OCI-LY3 (cell line): ENCODE data around the gene TRPV2.
"Not testable (repeated sequence)": the region's sequence is repeated elsewhere in the genome, so short reads cannot be mapped to it uniquely, and the experiment has no call there.

Source experiments
- H2AFZ ChIP-seq: fragments of 200-600, 300-600 bp; shearing (Covaris generic); 2 replicates; pipeline ENCODE4 v1.6.0; 2014; ENCODE audit warnings: antibody characterized with exemption, low read depth, low read length
- H3K27ac ChIP-seq: fragments of 200-600, 300-600 bp; sonication (generic); 2 replicates; pipeline ENCODE4 v1.5.1; 2014; ENCODE audit warnings: mild to moderate bottlenecking, low read length, moderate library complexity, mixed read lengths
- H3K27me3 ChIP-seq: fragments of 200-600, 300-600 bp; sonication (generic); 2 replicates; pipeline ENCODE4 v1.6.1; 2014; ENCODE audit warnings: low read depth, low read length, mixed read lengths
- H3K36me3 ChIP-seq: fragments of 200-600, 300-600 bp; sonication (generic); replicated peaks from 2 replicates; pipeline ENCODE3; 2014; ENCODE audit warnings: low read depth, low read length, mixed read lengths
- H3K4me1 ChIP-seq: fragments of 300-600, 200-600 bp; sonication (generic); 2 replicates; pipeline ENCODE4 v1.6.1; 2014; ENCODE audit warnings: low read length, mixed read lengths
- H3K4me2 ChIP-seq: fragments of 200-600, 300-600 bp; sonication (generic); 2 replicates; pipeline ENCODE4 v1.6.1; 2014; ENCODE audit warnings: low read length, mixed read lengths
- H3K4me3 ChIP-seq: fragments of 300-600, 200-600 bp; sonication (generic); 2 replicates; pipeline ENCODE4 v1.5.1; 2014; ENCODE audit warnings: antibody characterized with exemption, mild to moderate bottlenecking, low read length, moderate library complexity
- H3K79me2 ChIP-seq: fragments of 300-600, 200-600 bp; shearing (Covaris generic); 2 replicates; pipeline ENCODE4 v1.6.1; 2014; ENCODE audit warnings: mild to moderate bottlenecking, low read length, mixed read lengths
- H3K9ac ChIP-seq: fragments of 300-600, 200-600 bp; shearing (Covaris generic); 2 replicates; pipeline ENCODE4 v1.6.0; 2014; ENCODE audit warnings: mild to moderate bottlenecking, low read length, moderate library complexity
- H3K9me3 ChIP-seq: fragments of 200-600, 300-600 bp; shearing (Covaris generic); 2 replicates; pipeline ENCODE4 v1.6.1; 2014; ENCODE audit warnings: low read length, mixed read lengths; ENCODE audit not compliant: insufficient read depth
- H4K20me1 ChIP-seq: fragments of 200-600, 300-600 bp; sonication (generic); 2 replicates; pipeline ENCODE4 v1.6.1; 2016; ENCODE audit warnings: low read length, mixed read lengths; ENCODE audit not compliant: insufficient read depth
- CTCF ChIP-seq: fragments of 200-600, 300-600 bp; sonication (generic); IDR thresholded peaks from 2 replicates; pipeline ENCODE4 v1.5.1; 2014; ENCODE audit warnings: antibody characterized with exemption, low read length, low read depth
- EZH2phosphoT487 ChIP-seq: fragments of 200-600 bp; shearing (Covaris generic); IDR thresholded peaks from 2 replicates; pipeline ENCODE4 v1.6.1; 2018; ENCODE audit warnings: antibody characterized with exemption, mixed run types, low read depth

TRPV2 gene

DNA sequence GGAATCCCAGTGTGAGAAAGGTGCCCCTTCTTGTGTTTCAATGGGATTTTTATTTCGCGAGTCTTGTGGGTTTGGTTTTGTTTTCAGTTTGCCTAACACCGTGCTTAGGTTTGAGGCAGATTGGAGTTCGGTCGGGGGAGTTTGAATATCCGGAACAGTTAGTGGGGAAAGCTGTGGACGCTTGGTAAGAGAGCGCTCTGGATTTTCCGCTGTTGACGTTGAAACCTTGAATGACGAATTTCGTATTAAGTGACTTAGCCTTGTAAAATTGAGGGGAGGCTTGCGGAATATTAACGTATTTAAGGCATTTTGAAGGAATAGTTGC is 33.9 kb upstream of the TRPV2 start:
- TF ChIP-seq CTCF = no peak
- TF ChIP-seq EZH2phosphoT487 = no peak
- peak overlapping the region; percentile 72 for H3K4me2 ChIP-seq
- peaks cover 7% of the 10 kb centered on the region for H4K20me1 ChIP-seq
- H2AFZ ChIP-seq = no peak overlapping the region
- peak overlapping the region; percentile 80 for H3K4me3 ChIP-seq
- 0 out of 2 replicates have a peak, but pooled peaks cover 2% of the 10 kb centered on the region for H3K4me1 ChIP-seq
- no peaks in the 10 kb centered on the region for H3K36me3 ChIP-seq
- peak overlapping the region; percentile 77 for H3K27ac ChIP-seq
- H3K79me2 ChIP-seq = peaks cover 9% of the 10 kb centered on the region
- no peaks in the 10 kb centered on the region for H3K9me3 ChIP-seq
- H3K9ac ChIP-seq = peak overlapping the region; percentile 80
- no peaks in the 10 kb centered on the region for H3K27me3 ChIP-seq

DNA sequence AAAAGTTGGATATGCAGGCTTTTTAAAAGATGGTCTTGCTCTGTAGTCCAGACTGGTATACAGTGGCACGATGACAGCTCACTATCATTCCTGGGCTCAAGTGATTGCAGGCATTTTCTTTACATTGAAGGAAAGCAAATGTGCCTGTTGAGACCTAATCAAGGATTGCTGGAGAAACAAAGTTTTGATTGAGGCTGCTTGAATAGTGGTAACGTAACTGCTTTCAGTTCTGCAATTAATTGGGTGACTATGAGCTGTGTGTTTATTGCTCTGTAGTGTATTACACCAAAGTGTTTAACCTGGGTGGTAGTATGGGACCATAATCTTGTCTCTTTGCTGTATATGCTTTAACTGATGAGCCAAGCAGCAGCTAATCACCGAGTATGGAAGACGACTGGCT is 32.2 kb upstream of the TRPV2 start:
- Histone ChIP-seq H3K4me2 (no peak overlapping the region), H2AFZ (no peak overlapping the region)

GRCh38 chr17:16383772-16384287 is 31.5 kb upstream of the TRPV2 start:
- Histone ChIP-seq H3K9me3 (no peaks in the 10 kb centered on the region), H3K4me1 (peaks cover 11% of the 10 kb centered on the region), H3K27ac (no peak overlapping the region), H4K20me1 (peaks cover 7% of the 10 kb centered on the region), H3K4me2 (no peak overlapping the region), H3K9ac (no peak overlapping the region), H3K36me3 (no peaks in the 10 kb centered on the region), H3K4me3 (no peak overlapping the region), H2AFZ (no peak overlapping the region), H3K27me3 (no peaks in the 10 kb centered on the region), H3K79me2 (peaks cover 9% of the 10 kb centered on the region)
- TF ChIP-seq EZH2phosphoT487 = no peak

More for the DNA sequence above, 32.2 kb upstream of the TRPV2 start:
- no peaks in the 10 kb centered on the region for H3K27me3 ChIP-seq
- H3K9me3 ChIP-seq = no peaks in the 10 kb centered on the region
- peaks cover 7% of the 10 kb centered on the region for H4K20me1 ChIP-seq
- no peak overlapping the region for H3K9ac ChIP-seq
- H3K4me3 ChIP-seq = no peak overlapping the region
- H3K79me2 ChIP-seq = peaks cover 9% of the 10 kb centered on the region
- no peaks in the 10 kb centered on the region for H3K36me3 ChIP-seq
- TF ChIP-seq CTCF = no peak
- TF ChIP-seq EZH2phosphoT487 = no peak
- H3K4me1 ChIP-seq = peaks cover 7% of the 10 kb centered on the region; the same call in 1 of the 2 replicates
- H3K27ac ChIP-seq = no peak overlapping the region

DNA sequence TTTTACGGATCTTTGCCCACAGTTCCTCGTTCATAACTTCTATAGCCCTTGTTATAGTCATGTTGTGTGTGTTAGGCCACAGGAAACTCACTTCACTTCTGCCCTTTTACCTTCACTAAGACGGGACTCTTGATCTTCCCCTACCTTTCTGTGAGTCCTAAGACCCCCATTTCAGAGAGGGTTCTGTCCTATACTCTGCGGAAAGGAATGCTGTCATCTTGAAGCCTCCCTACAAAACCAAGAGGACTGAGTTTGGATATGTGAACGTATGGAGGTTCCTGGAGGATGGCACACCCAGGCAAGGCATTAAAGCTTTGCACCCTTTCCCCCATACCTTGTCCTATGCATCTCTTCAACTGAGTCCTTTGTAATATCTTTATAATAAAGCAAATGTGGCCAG is 30.8 kb upstream of the TRPV2 start:
- Histone ChIP-seq H3K36me3 (no peaks in the 10 kb centered on the region), H3K4me1 (peaks cover 11% of the 10 kb centered on the region), H3K27ac (no peak overlapping the region), H4K20me1 (peaks cover 7% of the 10 kb centered on the region), H3K9me3 (no peaks in the 10 kb centered on the region), H3K4me2 (no peak overlapping the region), H3K27me3 (no peaks in the 10 kb centered on the region), H3K79me2 (peaks cover 9% of the 10 kb centered on the region), H3K9ac (no peak overlapping the region), H3K4me3 (no peak overlapping the region), H2AFZ (no peak overlapping the region)
- no peak for TF ChIP-seq EZH2phosphoT487
- TF ChIP-seq CTCF = no peak

GRCh38 chr17:16386126-16386507 is 29.3 kb upstream of the TRPV2 start:
- H3K4me2 ChIP-seq = peak overlapping the region; percentile 64
- H3K9me3 ChIP-seq, H4K20me1 ChIP-seq, H3K27ac ChIP-seq, H3K79me2 ChIP-seq, H3K27me3 ChIP-seq, H3K36me3 ChIP-seq: not testable (repeated sequence)
- peak overlapping the region; percentile 75 for H3K4me3 ChIP-seq
- H3K9ac ChIP-seq = peak overlapping the region; percentile 45
- peak overlapping the region; percentile 72; the same call in 1 of the 2 replicates for H2AFZ ChIP-seq
- peaks cover 11% of the 10 kb centered on the region for H3K4me1 ChIP-seq
